HG03196 (cell line): ENCODE data around the gene GSTA1.
"Not testable (repeated sequence)": the region's sequence is repeated elsewhere in the genome, so short reads cannot be mapped to it uniquely, and the experiment has no call there.

Source experiments
- ATAC-seq: cut with Tn5 transposase; IDR thresholded peaks from one replicate; pipeline ENCODE4 v1.9.1; 2021; ENCODE audit not compliant: unreplicated experiment

The GSTA1 gene

GRCh38 chr6:52759085-52759484, 44.5 kb downstream of the GSTA1 start:
- ATAC-seq: no peak

GRCh38 chr6:52757651-52758338, 45.8 kb downstream of the GSTA1 start:
- not testable (repeated sequence) for ATAC-seq

DNA sequence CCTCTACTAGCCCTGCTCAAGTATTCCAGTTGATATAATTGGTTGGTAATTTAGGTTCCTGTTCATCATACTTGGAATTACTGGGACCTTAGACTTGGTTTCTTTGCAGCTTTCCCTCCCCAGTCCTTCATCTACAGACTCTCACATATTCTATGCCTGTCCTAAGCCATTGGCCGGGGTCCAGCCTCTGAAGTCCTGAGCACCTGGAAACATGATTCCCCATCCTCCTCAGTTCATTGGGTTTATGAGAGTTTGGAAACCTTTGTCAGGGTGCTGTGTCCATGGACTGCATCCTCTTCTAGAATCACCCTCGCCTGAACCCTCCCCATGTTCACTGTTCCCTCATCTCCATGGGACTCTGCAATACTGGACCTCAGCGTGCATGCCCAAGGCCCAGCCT, 49.2 kb downstream of the GSTA1 start:
- ATAC-seq: no peak

GRCh38 chr6:52753137-52753536, 50.5 kb downstream of the GSTA1 start:
- ATAC-seq: not testable (repeated sequence)

- no peak for ATAC-seq
These were observed 51.3 kb downstream of the GSTA1 start for GRCh38 chr6:52752310-52752709.

GRCh38 chr6:52749556-52750152, 54.0 kb downstream of the GSTA1 start:
- ATAC-seq: no peak

GRCh38 chr6:52747301-52747700, 56.3 kb downstream of the GSTA1 start:
- ATAC-seq: not testable (repeated sequence)

DNA sequence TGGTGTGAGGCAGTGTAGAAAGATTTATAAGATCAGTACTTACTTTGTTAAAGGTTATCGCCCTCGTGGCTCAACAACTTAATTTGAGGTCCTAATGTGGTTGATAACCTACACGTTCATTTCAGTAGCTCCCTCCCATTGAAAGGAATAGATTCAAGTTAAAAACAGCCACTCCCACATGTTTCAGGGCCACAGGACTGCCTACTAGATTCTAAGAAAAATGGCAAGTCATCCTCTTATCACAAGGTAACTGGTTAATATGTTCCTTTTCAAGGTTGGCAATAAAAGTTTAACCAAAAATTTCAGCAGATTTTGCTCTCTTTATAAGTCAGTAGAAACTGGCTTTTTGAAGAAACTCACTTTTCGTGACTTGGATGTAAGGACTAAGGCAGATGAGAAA, 57.4 kb downstream of the GSTA1 start:
- no peak for ATAC-seq

DNA sequence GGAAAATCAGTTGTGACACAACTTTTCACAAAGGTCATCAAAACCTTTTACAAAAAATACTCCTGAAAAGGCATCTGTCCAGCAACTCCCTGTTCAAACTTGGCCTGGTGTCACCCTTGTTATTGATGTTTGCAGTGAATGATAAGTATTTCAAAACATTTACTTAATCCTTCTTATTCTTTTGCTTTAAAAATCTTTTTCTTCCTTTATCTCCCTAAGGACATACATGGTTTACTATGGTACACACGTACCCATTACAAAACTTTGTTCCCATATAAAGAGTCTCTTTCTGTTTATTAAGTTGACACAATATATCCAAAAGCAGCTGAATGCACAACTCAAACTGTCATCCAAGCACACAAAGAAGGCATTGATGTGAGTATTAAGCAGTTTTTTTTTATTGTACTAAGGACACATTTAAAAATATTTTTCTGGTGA, 57.8 kb downstream of the GSTA1 start:
- ATAC-seq: no peak

DNA sequence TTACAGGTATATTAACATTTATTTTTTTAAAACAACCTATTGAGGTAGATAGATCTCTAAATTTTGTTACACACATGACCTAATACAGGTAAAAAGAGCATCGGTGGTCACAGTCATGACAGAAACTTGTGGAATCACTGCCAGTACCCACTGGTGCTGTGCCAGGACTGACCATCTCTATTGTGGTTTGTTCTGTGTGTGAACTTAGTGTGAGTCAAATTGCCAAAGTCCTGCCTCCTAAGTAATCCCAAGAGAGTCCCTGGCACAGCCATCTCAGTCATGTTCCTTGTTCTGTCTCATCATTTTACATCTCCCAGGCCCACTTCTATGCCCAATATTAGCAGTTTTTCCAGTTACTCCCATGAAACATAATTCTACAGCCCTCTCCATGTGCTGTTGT, 61.7 kb downstream of the GSTA1 start:
- no peak for ATAC-seq
